Raji (cell line): Measurements from ENCODE around the gene KIAA1958.

ENCODE experiments used
- POLR2A ChIP-seq: IDR thresholded peaks from 2 replicates; pipeline ENCODE4 v1.6.1; 2011; ENCODE audit warnings: low read depth, low read length, control low read depth; ENCODE audit not compliant: insufficient read depth

KIAA1958 gene

DNA sequence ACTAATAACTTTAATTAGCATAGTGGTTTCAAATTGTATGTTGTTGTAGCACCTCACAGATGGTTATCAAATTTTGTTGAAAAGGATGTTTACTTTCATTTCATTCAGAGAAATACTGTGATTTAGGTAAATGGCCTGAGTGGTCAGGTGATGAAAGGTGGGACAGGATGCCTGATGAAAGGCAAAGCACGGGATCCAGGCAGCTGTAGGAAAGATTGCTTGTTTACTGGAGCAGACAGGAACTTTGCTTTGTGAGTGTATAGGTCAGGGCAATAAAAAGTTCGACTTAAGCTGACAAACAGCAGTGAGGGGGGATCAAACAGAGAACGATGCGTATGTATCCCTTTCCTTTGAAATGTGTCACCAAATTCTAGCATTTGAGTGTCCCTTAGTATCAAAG, 19.0 kb downstream of the KIAA1958 start:
- TF ChIP-seq POLR2A, result no peak

DNA sequence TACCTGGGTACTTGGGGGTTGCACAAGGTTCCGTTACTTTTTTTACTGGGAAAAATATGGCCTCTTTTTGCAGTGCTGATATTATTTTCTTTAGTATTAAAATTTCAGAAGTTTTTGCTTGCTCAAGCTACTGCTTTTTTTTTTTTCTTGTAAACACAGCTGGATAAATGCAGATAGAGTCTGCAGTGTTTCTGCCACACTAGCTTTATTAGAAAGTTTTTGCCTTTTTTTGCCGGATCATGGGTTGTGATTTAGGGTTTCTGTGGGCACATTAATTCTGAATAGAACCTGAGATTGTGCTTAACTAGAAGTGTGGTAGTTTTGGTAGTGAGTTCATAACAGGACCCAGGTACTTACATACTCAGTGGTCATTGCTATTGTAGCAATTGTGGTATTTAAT, 19.9 kb downstream of the KIAA1958 start:
- TF ChIP-seq POLR2A, result no peak

DNA sequence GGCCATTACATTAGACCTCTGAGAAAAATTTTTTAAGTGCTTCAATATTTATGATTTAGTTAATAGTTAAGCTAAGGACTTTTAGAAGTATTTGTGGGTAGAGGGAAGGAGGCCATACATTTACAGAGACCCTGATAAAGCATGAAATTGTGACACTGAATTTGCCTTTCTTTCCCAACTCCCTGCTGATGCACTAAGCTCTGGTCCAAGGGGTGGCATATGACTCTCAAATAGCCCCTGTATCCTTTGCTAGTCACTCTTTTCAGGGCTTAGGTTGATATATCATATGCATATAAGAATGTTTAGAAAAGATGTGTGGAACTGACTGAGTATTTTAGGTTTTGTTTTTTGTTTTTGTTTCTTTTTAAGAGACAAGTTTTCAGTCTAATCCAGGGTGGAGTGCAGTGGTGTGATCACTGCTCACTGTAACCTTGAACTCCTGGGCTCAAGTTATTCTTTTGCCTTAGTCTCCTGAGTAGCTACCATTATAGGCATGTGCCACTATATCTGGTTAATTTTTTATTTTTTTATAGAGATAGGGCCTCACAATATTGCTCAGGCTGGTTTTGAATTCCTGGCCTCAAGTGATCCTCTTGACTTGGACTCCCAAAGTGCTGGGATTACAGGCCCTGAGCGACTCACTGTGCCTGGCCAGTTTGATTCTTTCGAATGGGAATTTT, 20.5 kb downstream of the KIAA1958 start:
- TF ChIP-seq POLR2A, result no peak

DNA sequence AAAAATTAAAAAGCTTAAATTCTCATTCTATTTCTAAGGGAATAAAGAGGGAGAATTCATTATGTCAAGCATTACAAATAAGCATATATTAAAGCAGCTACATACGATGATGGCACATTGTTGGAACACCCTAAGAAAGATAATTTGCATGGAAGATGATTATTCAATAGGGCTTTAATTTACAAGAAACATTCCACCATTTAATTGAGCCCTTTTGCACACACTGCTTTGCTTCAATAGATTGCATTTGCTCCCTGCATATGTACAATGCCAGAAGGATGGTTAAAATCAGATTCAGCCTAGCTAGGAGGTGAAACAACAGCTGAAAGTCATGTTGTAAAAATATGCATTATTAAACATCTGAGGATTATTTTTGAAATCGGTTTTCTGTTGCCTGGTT, 21.8 kb downstream of the KIAA1958 start:
- TF ChIP-seq POLR2A, result no peak

DNA sequence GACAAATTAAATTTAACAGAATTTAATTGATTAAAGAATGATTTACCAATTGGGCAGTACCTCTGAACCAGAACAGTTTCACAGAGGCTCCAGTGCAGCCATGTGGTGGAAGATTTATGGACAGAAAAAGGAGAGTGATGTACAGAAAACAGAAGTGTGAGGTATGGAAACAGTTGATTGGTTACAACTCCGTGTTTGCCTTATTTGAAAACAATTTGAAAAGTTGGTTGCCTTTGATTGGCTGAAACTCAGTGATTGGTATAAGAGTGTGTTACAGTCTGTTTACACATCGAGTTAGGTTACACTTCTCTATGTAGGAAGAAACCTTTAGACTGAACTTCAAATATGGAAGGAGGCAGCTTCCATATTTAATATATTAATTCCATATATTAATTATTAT, 30.1 kb downstream of the KIAA1958 start:
- no peak for TF ChIP-seq POLR2A

DNA sequence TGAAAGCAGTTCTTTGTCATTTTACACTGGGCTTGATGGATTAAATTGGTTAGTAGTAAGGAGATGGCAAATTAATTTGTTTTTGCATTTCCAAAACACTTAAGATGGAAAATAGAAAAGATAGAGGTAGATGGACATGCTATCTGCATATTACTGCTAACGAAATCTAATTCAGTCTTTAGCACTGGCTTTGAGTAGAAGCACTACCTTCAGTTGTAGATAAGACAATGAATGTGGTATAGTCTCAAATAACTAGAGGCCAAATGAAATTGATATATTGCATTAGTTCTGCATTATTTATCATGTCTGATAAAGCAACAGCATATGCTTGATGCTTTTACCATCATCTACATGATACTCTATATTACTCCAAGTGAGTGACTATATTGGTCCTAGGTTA, 33.4 kb downstream of the KIAA1958 start:
- TF ChIP-seq POLR2A, result no peak

DNA sequence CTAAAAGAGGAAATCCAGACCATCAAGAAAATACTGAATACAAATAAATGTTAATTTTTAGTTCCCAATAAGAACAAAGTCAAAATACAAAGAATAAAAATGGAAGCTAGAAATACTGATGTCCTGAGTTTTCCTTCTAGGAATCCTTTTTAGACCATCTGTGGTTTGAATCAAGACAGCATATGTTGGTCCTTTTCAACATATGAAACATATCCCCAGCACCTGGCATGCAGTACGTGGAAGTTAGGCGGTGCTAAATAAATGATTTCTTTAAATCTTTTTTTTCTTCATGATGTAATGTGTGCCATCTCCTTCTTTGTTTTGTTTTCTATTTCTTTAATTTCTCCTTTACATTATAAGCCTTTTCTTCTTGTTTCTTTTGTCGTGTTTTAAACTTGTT, 34.0 kb downstream of the KIAA1958 start:
- TF ChIP-seq POLR2A, result no peak

DNA sequence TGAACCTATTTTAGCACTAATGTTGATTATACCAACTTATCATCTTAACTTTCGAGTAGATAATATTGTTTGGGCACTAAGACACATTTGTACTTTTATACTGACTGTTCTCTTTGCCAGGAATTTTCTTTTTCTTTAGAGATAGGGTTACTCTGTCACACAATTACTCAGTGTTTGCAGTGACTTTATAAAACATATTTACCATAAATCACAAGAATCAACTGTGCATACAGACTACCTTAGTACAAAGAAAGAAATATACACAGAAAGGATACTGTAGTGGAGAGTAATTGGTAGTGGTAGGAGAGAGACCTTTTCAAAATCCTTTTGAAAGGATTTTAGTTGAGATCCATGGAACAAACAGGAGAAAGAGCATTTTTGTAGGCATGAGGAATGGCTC, 40.3 kb downstream of the KIAA1958 start:
- TF ChIP-seq POLR2A, result no peak

DNA sequence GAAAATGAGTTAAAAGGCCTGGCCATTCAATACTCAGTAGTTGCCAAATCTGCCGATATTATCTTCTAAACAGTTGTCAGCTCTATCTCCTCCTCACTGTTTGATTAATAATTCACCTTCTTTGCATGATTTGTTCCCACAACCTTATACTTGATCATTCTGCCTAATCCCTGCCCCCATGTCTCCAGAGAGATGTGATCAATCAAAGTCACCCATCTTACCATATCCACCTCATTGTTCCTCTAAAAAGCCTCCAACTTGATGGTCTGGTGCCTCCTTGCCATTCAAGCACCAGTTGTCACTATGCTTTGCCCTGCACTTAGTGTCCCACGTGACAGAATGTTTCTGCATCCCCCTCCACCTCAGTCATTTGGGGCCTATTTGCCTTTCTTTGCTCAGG, 41.3 kb downstream of the KIAA1958 start:
- TF ChIP-seq POLR2A, result no peak

DNA sequence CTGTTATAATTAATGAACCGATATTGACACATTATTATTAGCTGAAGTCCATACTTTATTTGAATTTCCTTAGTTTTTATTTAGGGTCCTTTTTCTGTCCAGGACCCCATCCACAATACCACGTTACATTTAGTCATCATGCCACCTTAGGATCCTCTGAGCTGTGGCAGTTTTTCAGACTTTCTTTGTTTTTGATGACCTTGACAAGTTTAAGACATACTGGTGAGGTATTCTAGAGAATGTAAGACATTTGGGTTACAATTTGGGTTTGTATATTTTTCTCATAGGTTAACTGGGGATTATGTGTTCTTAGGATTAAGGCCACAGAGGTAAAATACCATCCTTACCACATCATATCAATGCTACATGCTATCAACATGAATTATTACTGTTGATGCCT, 42.7 kb downstream of the KIAA1958 start:
- TF ChIP-seq POLR2A, result no peak

DNA sequence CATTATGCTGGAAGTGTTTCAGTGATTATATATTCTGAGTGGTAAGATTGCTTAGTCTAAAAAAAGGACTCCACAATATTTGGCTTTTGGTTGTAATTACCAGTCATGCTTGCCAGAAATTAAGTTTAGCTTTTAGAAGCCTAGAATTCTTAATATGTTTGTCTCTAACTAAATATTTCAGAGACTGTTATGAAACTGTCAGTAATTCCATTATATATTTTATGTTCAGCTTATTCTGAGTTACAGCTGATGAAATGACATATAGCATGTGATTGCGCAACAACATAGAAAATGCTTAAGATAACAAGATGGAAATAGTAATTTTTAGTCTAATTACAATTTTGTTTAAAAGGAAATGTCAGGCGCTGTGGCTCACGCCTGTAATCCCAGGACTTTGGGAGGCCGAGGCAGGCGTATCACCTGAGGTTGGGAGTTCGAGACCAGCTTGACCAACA, 44.2 kb downstream of the KIAA1958 start:
- no peak for TF ChIP-seq POLR2A

DNA sequence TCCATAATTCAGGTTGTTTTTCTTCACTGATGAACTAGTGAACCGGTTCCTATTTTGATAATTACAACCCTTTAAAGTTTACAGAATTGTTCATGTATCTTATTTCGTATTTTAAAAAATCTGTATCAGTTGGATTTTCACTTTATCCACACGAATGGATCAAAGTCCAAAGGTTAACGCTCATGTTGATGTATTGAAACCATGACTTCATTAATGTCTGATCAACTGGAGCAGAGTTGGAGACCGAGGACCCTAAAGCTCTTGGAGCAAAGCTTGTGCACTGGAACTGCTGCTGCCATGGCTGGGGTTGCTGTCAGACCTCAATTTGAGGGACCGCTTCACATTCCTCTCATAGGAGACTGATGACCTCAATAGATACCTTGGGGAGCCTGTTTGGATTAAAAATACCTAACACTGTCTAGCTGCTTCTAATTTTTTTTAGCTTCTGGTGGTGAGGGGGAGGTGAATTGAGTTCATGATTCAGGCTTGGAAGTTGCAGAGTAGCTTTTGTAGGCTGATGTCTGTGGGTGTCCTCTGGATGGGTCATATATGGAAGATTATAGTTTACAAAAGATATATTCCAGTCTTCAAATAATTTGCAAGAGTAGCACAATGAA, 45.1 kb downstream of the KIAA1958 start:
- no peak for TF ChIP-seq POLR2A

DNA sequence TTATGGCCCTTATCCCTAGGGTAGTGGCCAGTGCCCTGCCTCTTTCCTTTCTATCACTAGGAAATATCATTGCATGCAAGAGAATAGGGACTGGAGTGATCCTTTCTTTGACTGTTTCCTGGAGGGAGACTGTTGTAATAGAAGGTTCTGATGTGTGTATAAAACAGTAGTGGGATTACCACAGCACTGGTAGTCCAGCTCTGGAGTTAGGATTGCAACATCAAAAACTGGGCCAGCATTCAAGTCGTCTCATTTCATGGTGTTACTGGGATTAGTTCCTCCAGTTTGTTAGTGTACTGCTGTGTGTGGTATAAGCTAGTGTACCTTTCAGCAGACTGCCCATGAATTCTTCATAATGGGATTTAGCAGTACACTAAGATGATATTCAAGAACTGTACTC, 45.8 kb downstream of the KIAA1958 start:
- TF ChIP-seq POLR2A, result no peak

DNA sequence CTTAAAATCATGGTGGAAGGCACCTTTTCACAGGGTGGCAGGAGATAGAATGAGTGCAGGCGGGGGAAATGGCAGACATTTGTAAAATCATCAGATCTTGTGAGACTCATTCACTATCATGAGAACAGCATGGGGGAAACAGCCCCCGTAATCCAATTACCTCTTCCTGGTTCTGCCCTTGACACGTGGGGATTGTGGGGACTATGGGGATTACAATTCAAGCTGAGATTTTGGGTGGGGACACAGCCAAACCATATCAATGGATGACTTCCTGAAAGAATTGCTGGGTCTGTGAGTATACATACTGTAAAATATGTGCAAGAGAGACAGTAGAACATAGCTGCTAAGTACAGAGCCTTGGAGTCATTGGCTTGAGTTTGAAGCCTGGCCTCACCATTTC, 47.0 kb downstream of the KIAA1958 start:
- no peak for TF ChIP-seq POLR2A

DNA sequence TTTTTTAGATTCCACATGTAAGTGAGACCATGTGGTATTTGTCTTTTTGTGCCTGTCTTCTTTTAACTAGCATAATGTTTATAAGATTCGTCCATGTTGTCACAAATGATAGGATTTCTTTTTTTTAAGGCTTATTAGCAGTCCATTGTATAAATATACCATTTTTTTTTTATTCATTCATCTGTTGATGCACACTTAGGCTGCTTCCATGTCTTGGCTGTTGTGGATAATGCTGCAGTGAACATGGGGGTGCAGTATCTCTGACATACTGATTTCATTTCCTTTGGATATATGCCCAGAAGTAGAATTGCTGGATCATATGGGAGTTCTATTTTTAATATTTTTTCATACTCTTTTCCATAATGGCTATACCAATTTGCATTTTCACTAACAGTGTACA, 48.7 kb downstream of the KIAA1958 start:
- no peak for TF ChIP-seq POLR2A

DNA sequence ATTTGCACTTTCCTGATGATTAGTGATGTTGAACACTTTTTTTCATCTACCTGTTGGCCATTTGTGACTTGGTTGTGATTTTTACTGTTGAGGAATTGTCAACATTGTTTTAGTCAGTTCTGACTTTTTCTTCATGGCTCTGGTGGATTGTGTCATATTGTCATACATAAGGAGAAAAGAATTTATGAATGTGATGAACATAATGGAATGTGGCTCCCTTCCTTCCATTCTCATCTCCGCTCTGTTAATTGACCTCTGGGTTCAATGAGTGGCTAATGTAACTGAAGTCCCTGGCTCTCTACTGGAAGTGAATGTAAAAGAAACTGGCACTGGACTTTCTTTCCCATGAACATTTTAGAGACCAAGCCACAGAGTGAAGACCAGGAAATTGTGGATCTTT, 49.2 kb downstream of the KIAA1958 start:
- TF ChIP-seq POLR2A, result no peak

DNA sequence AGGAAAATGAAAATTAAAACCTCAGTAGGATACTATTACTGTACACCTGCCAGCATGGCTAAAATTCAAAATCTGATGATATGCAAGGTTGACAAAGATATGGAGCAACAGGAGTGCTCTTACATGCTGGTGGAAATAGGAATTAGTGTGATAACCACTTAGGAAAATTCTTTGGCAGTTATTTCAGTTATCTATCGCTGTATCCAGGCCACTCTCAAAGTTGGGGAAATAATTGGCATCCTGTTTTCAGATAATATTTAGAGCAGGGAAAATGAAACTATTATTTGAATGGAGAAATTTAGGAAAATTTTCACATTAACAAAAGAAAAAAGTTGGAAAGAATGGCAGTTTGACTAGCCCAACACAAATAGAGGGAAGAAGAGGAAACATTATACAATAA, 50.9 kb downstream of the KIAA1958 start:
- no peak for TF ChIP-seq POLR2A
